Measurements from ENCODE around the gene SLC16A10. TPM values are rescaled to one million over a fixed set of nuclear protein-coding genes. Genes with fewer than 3 reads are reported as not detected.

The SLC16A10 gene
- total RNA-seq (2021) (1.7 and 2.5 TPM in 2 replicates), Bru-seq, nascent RNA (percentile 39 among the genes with signal in this experiment), BruChase-seq, experiment 1, labeled RNA remaining after a 2-hour chase (percentile 32 among the genes with signal in this experiment), BruChase-seq, experiment 2, labeled RNA remaining after a 6-hour chase (percentile 31 among the genes with signal in this experiment)
- long read RNA-seq, partial matches to known transcripts = 9 of 12 reads
- long read RNA-seq, other reads (novel, unspliced or antisense) = 2 of 12 reads

- peak in 1 of 2 experiments; percentile 68 for DNase-seq
- H3F3A ChIP-seq (ENCODE audit: insufficient read depth, low read depth) = no peaks in the 10 kb centered on the region
- no peaks in the 10 kb centered on the region for H3K79me2 ChIP-seq (ENCODE audit: low read depth)
- peaks cover 6% of the 10 kb centered on the region; the same call in 1 of the 2 replicates for H3K4me1 ChIP-seq (replicated peaks; ENCODE audit: insufficient read depth)
- CTCF ChIA-PET = no interaction called here
- no TSS peak for BruUV-seq (replicated peaks)
- H3K27me3 ChIP-seq (ENCODE audit: insufficient read depth, low read depth) = peaks cover 5% of the 10 kb centered on the region; the same call in 1 of the 2 replicates
- no peak for TF ChIP-seq EZH2 (IDR thresholded peaks at IDR 0.05; ENCODE audit: low read depth)
- TF ChIP-seq CTCF (conservative IDR thresholded peaks at IDR 0.05) = no peak
- H3K4me3 ChIP-seq = peak within 1 kb of the TSS; percentile 70
- POLR2A ChIA-PET (ENCODE audit: unreplicated experiment) = interaction anchor here (0.7 kb wide), 1 partner anchor 11 kb away, joined by 8 read pairs; no protein-coding TSS in a partner anchor
- no peak within 1 kb of the TSS for H3K27ac ChIP-seq
- no peaks in the 10 kb centered on the region for H3K36me3 ChIP-seq (ENCODE audit: low read depth)
- peak within 1 kb of the TSS; percentile 80 for H2AFZ ChIP-seq
- peak within 1 kb of the TSS; percentile 93 for H3K4me2 ChIP-seq
- H3K9me2 ChIP-seq (ENCODE audit: insufficient read depth) = no peaks in the 10 kb centered on the region
- intact Hi-C loops (cut with micrococcal nuclease; ENCODE audit: unreplicated experiment) = no loop called here
- no peaks in the 10 kb centered on the region for H4K20me1 ChIP-seq (ENCODE audit: insufficient read depth)
- no peaks in the 10 kb centered on the region for H3K9me3 ChIP-seq (ENCODE audit: insufficient read depth, low read depth)
Observed at GRCh38 chr6:111087106-111087835, at the start of gene SLC16A10. Gene SLC16A10 (plus strand): TSS chr6:111087503. CDS start chr6:111087753, 250 bp downstream.

DNA sequence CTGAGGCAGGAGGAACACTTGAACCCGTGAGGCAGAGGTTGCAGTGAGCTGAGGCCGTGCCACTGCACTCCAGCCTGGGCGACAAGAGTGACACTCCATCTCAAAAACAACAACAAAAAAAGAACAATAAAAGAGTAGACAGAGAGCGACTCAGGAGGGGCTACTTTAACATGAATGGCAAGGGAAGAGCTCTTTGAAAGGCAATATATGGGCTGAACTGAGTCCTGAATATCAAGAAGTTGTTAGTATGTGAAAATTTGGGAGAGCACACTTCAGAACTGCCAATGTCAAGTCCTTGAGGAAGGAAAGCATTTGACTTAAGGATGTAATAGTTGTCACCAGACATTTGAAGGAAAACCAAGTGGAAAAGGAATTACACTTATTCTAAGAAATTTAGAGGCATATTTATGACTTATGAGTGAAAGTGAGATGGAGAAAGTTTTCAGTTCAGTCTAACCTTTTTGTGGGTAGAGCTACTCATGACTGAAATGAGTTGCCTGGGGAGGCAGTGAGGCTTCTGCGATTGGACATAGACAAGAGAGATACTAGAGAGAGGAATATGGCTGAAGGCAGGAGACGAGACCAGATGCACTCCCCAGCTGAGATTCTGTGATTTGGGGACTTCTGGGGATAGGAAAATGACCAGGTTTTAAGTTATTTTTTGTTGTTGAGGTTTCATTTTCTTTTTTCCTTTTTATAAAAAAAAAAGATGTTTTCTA lies 48.6 kb upstream of the SLC16A10 start:
- H3K27me3 ChIP-seq (ENCODE audit: insufficient read depth, low read depth) = no peaks in the 10 kb centered on the region
- no peak overlapping the region for H2AFZ ChIP-seq
- TF ChIP-seq CTCF (conservative IDR thresholded peaks at IDR 0.05) (no peak), EZH2 (IDR thresholded peaks at IDR 0.05; ENCODE audit: low read depth) (no peak)
- no peaks in the 10 kb centered on the region for H3K9me3 ChIP-seq (ENCODE audit: insufficient read depth, low read depth)
- POLR2A ChIA-PET (ENCODE audit: unreplicated experiment) = no interaction called here
- CTCF ChIA-PET = no interaction called here
- no peaks in the 10 kb centered on the region for H3K36me3 ChIP-seq (ENCODE audit: low read depth)
- H3K4me3 ChIP-seq = no peak overlapping the region
- H3F3A ChIP-seq (ENCODE audit: insufficient read depth, low read depth) = no peaks in the 10 kb centered on the region
- H3K79me2 ChIP-seq (ENCODE audit: low read depth) = no peaks in the 10 kb centered on the region
- H3K27ac ChIP-seq = no peak overlapping the region
- BruUV-seq (replicated peaks) = no TSS peak
- DNase-seq = no peak
- no peaks in the 10 kb centered on the region for H3K4me1 ChIP-seq (replicated peaks; ENCODE audit: insufficient read depth)
- no peak overlapping the region for H3K4me2 ChIP-seq
- H4K20me1 ChIP-seq (ENCODE audit: insufficient read depth) = no peaks in the 10 kb centered on the region
- no peaks in the 10 kb centered on the region for H3K9me2 ChIP-seq (ENCODE audit: insufficient read depth)
- intact Hi-C loops (cut with micrococcal nuclease; ENCODE audit: unreplicated experiment) = no loop called here

GRCh38 chr6:111041917-111042316 lies 45.4 kb upstream of the SLC16A10 start:
- Histone ChIP-seq H3K27me3 (ENCODE audit: insufficient read depth, low read depth) (no peaks in the 10 kb centered on the region), H3F3A (ENCODE audit: insufficient read depth, low read depth) (no peaks in the 10 kb centered on the region), H3K4me2 (no peak overlapping the region), H3K79me2 (ENCODE audit: low read depth) (no peaks in the 10 kb centered on the region), H3K4me3 (no peak overlapping the region), H3K9me2 (ENCODE audit: insufficient read depth) (no peaks in the 10 kb centered on the region), H3K36me3 (ENCODE audit: low read depth) (no peaks in the 10 kb centered on the region), H2AFZ (no peak overlapping the region), H3K27ac (no peak overlapping the region), H3K4me1 (replicated peaks; ENCODE audit: insufficient read depth) (no peaks in the 10 kb centered on the region), H4K20me1 (ENCODE audit: insufficient read depth) (no peaks in the 10 kb centered on the region), H3K9me3 (ENCODE audit: insufficient read depth, low read depth) (no peaks in the 10 kb centered on the region)
- DNase-seq = no peak
- POLR2A ChIA-PET (ENCODE audit: unreplicated experiment) = no interaction called here
- CTCF ChIA-PET = no interaction called here
- intact Hi-C loops (cut with micrococcal nuclease; ENCODE audit: unreplicated experiment) = no loop called here
- no TSS peak for BruUV-seq (replicated peaks)
- TF ChIP-seq CTCF (conservative IDR thresholded peaks at IDR 0.05) (no peak), EZH2 (IDR thresholded peaks at IDR 0.05; ENCODE audit: low read depth) (no peak)

All from PC-9 (cell line).